Gastrocnemius medialis (tissue), 4 donors: ENCODE data around the gene DPYD.

Experiments
- CTCF ChIP-seq, 5 experiments: fragments of 450-650 bp in 3 of 5; fragments of 200-600 bp in 2 of 5; sonication (generic) in 2 of 5; IDR thresholded peaks in 4 of 5; conservative IDR thresholded peaks in 1 of 5; 1 replicate in 4 of 5; 2 replicates in 1 of 5; pipeline ENCODE4 v1.5.1; 2016 to 2019; ENCODE audit warnings: antibody characterized with exemption in 5 of 5, mild to moderate bottlenecking in 3 of 5, moderate library complexity in 3 of 5
- POLR2A ChIP-seq, 2 donors: fragments of 450-650 bp; IDR thresholded peaks; one replicate each; pipeline ENCODE4 v1.6.1; 2017; ENCODE audit warnings: antibody characterized with exemption in 2 of 2, mild to moderate bottlenecking in 2 of 2, moderate library complexity in 2 of 2

- TF ChIP-seq CTCF (IDR thresholded peaks at IDR 0.05 in 4 of 5, conservative IDR thresholded peaks at IDR 0.05 in 1 of 5) (no peak), POLR2A (IDR thresholded peaks at IDR 0.05) (no peak)
Observed at GRCh38 chr1:97651250-97651649, 269.6 kb downstream of the DPYD start.
